NCI-H1694 treated with DMSO at 0.1 percent for 48 hours (cell line): ENCODE results near the gene CGNL1.
A peak's percentile ranks its signal among the peaks of the same experiment; 100 is the strongest.

Source experiments
- DNase-seq: peaks from one replicate; lab custom pipeline; 2025; lab: John Stamatoyannopoulos, UW

Gene CGNL1

GRCh38 chr15:57551715-57552677, 175.7 kb downstream of the CGNL1 start:
- DNase-seq, result no peak

GRCh38 chr15:57552678-57553334, 176.5 kb downstream of the CGNL1 start:
- no peak for DNase-seq

- DNase-seq, result no peak
Measured at GRCh38 chr15:57553526-57553925, 177.2 kb downstream of the CGNL1 start.

GRCh38 chr15:57554063-57554811, 177.9 kb downstream of the CGNL1 start:
- DNase-seq, result peak; percentile 80

GRCh38 chr15:57554812-57555179, 178.5 kb downstream of the CGNL1 start:
- DNase-seq, result peak; percentile 75

- no peak for DNase-seq
Measured at GRCh38 chr15:57555270-57555669, 179.0 kb downstream of the CGNL1 start.

- DNase-seq, result no peak
Measured at GRCh38 chr15:57556040-57556439, 179.7 kb downstream of the CGNL1 start.

- no peak for DNase-seq
Measured at GRCh38 chr15:57557267-57557666, 181.0 kb downstream of the CGNL1 start.

GRCh38 chr15:57557810-57558209, 181.5 kb downstream of the CGNL1 start:
- no peak for DNase-seq

GRCh38 chr15:57559875-57560274, 183.6 kb downstream of the CGNL1 start:
- peak; percentile 33 for DNase-seq

GRCh38 chr15:57561041-57561711, 184.9 kb downstream of the CGNL1 start:
- DNase-seq, result peak; percentile 63

GRCh38 chr15:57562196-57562769, 186.0 kb downstream of the CGNL1 start:
- no peak for DNase-seq

GRCh38 chr15:57563416-57563815, 187.1 kb downstream of the CGNL1 start:
- no peak for DNase-seq

GRCh38 chr15:57565311-57565710, 189.0 kb downstream of the CGNL1 start:
- DNase-seq, result no peak

GRCh38 chr15:57566834-57567233, 190.5 kb downstream of the CGNL1 start:
- no peak for DNase-seq

GRCh38 chr15:57567891-57568290, 191.6 kb downstream of the CGNL1 start:
- no peak for DNase-seq

GRCh38 chr15:57568299-57568698, 192.0 kb downstream of the CGNL1 start:
- no peak for DNase-seq

GRCh38 chr15:57570340-57570739, 194.0 kb downstream of the CGNL1 start:
- no peak for DNase-seq

GRCh38 chr15:57570994-57571393, 194.7 kb downstream of the CGNL1 start:
- DNase-seq, result no peak

- DNase-seq, result no peak
Measured at GRCh38 chr15:57571725-57572124, 195.4 kb downstream of the CGNL1 start.

GRCh38 chr15:57572468-57572867, 196.2 kb downstream of the CGNL1 start:
- no peak for DNase-seq

- no peak for DNase-seq
Measured at GRCh38 chr15:57573151-57573550, 196.8 kb downstream of the CGNL1 start.
